ENCODE data around the gene CLIC3. TPM values are rescaled to one million over a fixed set of nuclear protein-coding genes. Genes with fewer than 3 reads are reported as not detected.

The CLIC3 gene
- total RNA-seq, 1 experiment from 2014 or later = not detected

- peaks cover 4% of the 10 kb centered on the region for H3K4me1 ChIP-seq (ENCODE audit: insufficient read depth, low read length, poor library complexity, severe bottlenecking)
- ChIA-PET CTCF (interaction anchor here (0.7 kb wide), 1 partner anchor 190 kb away, joined by 7 read pairs; no protein-coding TSS in a partner anchor), POLR2A (ENCODE audit: low non-redundant PET) (no interaction called here)
- BruUV-seq (replicated peaks) = no TSS peak
- TF ChIP-seq CTCF (conservative IDR thresholded peaks at IDR 0.05; ENCODE audit: low read depth, low read length) (no peak), EZH2 (IDR thresholded peaks at IDR 0.05; ENCODE audit: borderline replicate concordance, low read depth, low read length, poor library complexity, severe bottlenecking) (no peak)
- no peak overlapping the region for H3K27ac ChIP-seq (ENCODE audit: low read depth, low read length, poor library complexity, severe bottlenecking)
- H3K4me3 ChIP-seq (ENCODE audit: low read depth, low read length, poor library complexity, severe bottlenecking) = no peak overlapping the region
- DNase-seq (ENCODE audit: low spot score) = no peak
- H3K36me3 ChIP-seq (ENCODE audit: insufficient read depth, low read length, poor library complexity, severe bottlenecking) = no peaks in the 10 kb centered on the region
- H3K27me3 ChIP-seq (replicated peaks; ENCODE audit: insufficient read depth, low read depth, low read length, poor library complexity) = no peaks in the 10 kb centered on the region
- H3K9me3 ChIP-seq (ENCODE audit: low read depth, low read length, poor library complexity, severe bottlenecking) = no peaks in the 10 kb centered on the region
- intact Hi-C loops (cut with micrococcal nuclease; ENCODE audit: unreplicated experiment) = no loop called here
Measured at GRCh38 chr9:136964833-136965422, 31.4 kb downstream of the CLIC3 start.

GRCh38 chr9:136964171-136964689, 32.1 kb downstream of the CLIC3 start:
- TF ChIP-seq EZH2 (IDR thresholded peaks at IDR 0.05; ENCODE audit: borderline replicate concordance, low read depth, low read length, poor library complexity, severe bottlenecking) = no peak
- no peak for TF ChIP-seq CTCF (conservative IDR thresholded peaks at IDR 0.05; ENCODE audit: low read depth, low read length)
- H3K27me3 ChIP-seq (replicated peaks; ENCODE audit: insufficient read depth, low read depth, low read length, poor library complexity) = no peaks in the 10 kb centered on the region
- H3K36me3 ChIP-seq (ENCODE audit: insufficient read depth, low read length, poor library complexity, severe bottlenecking) = no peaks in the 10 kb centered on the region
- H3K4me1 ChIP-seq (ENCODE audit: insufficient read depth, low read length, poor library complexity, severe bottlenecking) = peaks cover 4% of the 10 kb centered on the region
- CTCF ChIA-PET = interaction anchor here (0.7 kb wide), 1 partner anchor 190 kb away, joined by 7 read pairs; no protein-coding TSS in a partner anchor
- no peak overlapping the region for H3K4me3 ChIP-seq (ENCODE audit: low read depth, low read length, poor library complexity, severe bottlenecking)
- intact Hi-C loops (cut with micrococcal nuclease; ENCODE audit: unreplicated experiment) = no loop called here
- H3K27ac ChIP-seq (ENCODE audit: low read depth, low read length, poor library complexity, severe bottlenecking) = no peak overlapping the region
- BruUV-seq (replicated peaks) = no TSS peak
- H3K9me3 ChIP-seq (ENCODE audit: low read depth, low read length, poor library complexity, severe bottlenecking) = no peaks in the 10 kb centered on the region
- POLR2A ChIA-PET (ENCODE audit: low non-redundant PET) = no interaction called here
- no peak for DNase-seq (ENCODE audit: low spot score)

- DNase-seq (ENCODE audit: low spot score) = no peak
- POLR2A ChIA-PET (ENCODE audit: low non-redundant PET) = no interaction called here
- Histone ChIP-seq H3K9me3 (ENCODE audit: low read depth, low read length, poor library complexity, severe bottlenecking) (no peaks in the 10 kb centered on the region), H3K27me3 (replicated peaks; ENCODE audit: insufficient read depth, low read depth, low read length, poor library complexity) (no peaks in the 10 kb centered on the region), H3K27ac (ENCODE audit: low read depth, low read length, poor library complexity, severe bottlenecking) (no peak overlapping the region), H3K4me3 (ENCODE audit: low read depth, low read length, poor library complexity, severe bottlenecking) (no peak overlapping the region), H3K4me1 (ENCODE audit: insufficient read depth, low read length, poor library complexity, severe bottlenecking) (peaks cover 4% of the 10 kb centered on the region), H3K36me3 (ENCODE audit: insufficient read depth, low read length, poor library complexity, severe bottlenecking) (no peaks in the 10 kb centered on the region)
- intact Hi-C loops (cut with micrococcal nuclease; ENCODE audit: unreplicated experiment) = no loop called here
- no TSS peak for BruUV-seq (replicated peaks)
- no peak for TF ChIP-seq CTCF (conservative IDR thresholded peaks at IDR 0.05; ENCODE audit: low read depth, low read length)
- no peak for TF ChIP-seq EZH2 (IDR thresholded peaks at IDR 0.05; ENCODE audit: borderline replicate concordance, low read depth, low read length, poor library complexity, severe bottlenecking)
- CTCF ChIA-PET = no interaction called here
Measured at GRCh38 chr9:136963751-136964150, 32.6 kb downstream of the CLIC3 start.

Measured in A673 (cell line).